ENCODE data around the gene KCTD19. TPM values are rescaled to one million over a fixed set of nuclear protein-coding genes. Genes with fewer than 3 reads are reported as not detected.

The KCTD19 gene
- 0.09 to 0.34 TPM (median 0.19 TPM) in 5 replicates for total RNA-seq (2022; extraction: Qiagen RNA extraction)

DNA sequence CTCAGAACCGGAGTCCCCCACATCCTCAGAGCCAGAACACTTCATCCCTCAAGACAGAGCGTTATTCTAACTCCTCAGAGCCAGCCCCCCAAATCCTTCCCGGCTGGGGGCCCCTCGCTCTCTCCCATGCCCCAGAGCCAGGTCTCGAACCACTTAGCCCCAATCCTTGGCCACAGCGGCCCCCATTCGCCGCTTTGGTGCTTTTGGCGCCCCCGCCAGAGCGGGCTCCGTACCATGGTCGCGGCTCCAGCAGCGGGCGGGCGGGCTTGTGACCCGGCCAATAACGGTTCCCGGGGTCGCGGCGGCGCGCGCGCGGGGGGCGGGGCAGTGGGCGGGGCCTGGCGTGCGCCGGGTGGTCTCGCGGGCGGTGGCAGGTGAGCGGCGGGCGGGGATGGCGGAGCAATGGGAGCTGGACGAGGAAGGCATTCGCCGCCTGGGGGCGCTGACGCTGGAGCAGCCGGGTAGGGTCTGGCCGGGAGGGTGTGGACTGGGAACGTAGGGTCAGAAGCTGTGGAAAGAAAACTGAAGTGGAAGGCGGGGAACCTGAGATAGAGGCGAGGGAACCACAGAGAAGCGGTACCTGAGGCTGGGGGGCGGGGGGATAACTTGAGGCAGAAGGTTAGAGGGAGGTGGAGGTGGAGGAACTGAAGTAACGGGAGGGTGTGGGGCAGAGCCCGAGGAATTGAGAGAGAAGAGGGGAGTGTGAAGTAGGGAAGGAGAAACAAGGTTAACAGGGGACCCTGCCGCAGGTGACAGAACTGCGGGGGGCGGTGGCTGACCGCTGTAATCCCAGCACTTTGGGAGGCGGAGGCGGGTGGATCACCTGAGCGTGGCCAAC lies at the start of gene KCTD19, which contains the start of gene LRRC36:
Gene KCTD19 (minus strand): TSS at position 270 of the 838 bp plus-strand sequence. CDS start 34 bp downstream, at position 236.
Gene LRRC36 (plus strand): TSS at position 344 of the 838 bp plus-strand sequence. CDS start 48 bp downstream, at position 392.

GRCh38 chr16:67279296-67280089 lies 47.0 kb downstream of the KCTD19 start, which contains the start of gene PLEKHG4:
TSS of gene PLEKHG4 (plus strand) at chr16:67279532. CDS start at chr16:67280045, 513 bp downstream.

DNA sequence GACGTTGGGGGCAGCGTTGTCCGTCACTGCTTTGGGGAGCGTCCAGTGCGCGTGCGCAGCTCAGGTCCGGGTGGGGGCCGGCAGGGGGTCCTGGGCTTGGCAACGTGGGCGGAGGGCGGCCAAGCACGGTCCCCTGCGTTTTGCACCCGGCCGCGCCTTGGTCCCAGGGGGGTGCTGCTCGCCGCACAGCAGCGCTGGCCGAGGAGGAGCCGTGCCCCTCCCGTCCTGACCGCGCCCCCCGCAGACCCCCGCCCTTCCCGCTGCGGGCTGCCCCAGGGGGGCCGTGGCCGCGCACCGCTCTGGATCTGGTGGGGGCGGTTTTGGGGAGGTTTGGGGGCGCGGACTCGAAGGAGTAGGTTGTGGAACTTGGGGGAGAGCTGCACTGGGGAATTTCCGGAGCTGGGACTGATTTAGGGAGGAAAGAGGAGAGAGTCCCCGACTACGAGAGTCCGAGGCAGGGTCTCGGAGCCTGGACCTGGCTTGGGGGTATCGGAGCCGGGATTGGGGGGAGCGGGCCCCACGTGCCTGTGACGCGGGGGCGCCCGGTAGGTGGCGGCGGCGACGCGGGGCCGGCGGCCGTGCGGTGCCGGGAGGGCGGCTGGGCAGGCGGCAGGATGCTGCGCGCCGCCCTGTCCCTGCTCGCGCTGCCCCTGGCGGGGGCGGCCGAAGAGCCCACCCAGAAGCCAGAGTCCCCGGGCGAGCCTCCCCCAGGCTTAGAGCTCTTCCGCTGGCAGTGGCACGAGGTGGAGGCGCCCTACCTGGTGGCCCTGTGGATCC lies 78.0 kb downstream of the KCTD19 start, which contains the start of gene SLC9A5:
Gene SLC9A5 (plus strand): TSS at position 579 of the 777 bp plus-strand sequence. CDS start 36 bp downstream, at position 615.

DNA sequence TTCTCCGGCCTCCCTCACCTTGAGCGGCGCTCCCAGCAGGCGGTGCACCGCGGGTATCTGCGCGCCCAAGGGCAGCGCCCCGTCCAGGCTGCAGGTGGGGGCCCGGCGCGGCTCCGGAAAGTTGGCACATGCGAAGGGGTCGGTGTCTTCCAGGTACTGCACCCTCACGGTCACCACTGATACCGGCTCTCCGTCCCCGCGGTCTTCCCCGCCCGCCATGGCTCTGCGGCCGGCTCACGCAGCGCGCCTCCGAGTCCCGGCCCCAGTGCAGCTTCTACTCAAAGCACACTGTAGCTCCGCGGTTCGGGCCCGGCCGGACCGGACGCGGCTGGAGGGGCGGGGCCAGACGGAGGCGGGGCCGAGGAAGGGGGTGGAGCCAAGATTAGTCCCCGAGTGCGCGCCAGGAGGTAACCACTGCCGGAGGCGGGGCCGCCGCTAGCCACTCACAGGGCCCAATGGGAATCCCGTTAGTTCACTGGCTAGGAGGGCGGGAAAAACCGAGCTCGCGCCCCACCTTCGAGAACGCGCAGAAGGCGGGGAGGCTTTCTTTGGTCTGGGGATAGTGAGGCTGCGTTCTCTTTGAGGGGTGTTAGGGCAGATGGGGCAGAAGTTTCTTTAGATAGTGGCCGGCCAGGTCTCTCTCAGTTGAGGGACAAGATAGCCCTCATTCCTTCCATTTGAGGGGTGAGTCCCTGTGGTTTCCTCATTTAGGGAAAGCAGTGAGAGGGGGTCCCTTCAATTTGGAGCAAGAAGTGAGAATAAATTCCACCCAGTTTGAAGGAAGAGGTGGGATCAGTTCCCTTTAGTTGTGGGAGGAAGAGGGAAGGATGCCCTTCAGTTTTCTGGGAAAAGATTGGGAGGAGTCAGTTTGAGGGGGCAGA lies 79.1 kb downstream of the KCTD19 start, which contains the start of gene FHOD1:
Gene FHOD1 (minus strand): TSS at position 290 of the 881 bp plus-strand sequence. CDS start 71 bp downstream, at position 219.

Other genes with a start within 250 kb of the KCTD19 start
- 23.9 to 26.8 TPM (median 25.0 TPM) in 5 replicates for gene PHAF1, start 216.8 kb downstream of the KCTD19 start, total RNA-seq (2022; extraction: Qiagen RNA extraction)
- gene B3GNT9, start 175.7 kb downstream of the KCTD19 start, total RNA-seq (2022; extraction: Qiagen RNA extraction): 7.2 to 10.2 TPM (median 9.8 TPM) in 5 replicates
- 15.1 to 22.4 TPM (median 21.6 TPM) in 5 replicates for gene TRADD, start 166.8 kb downstream of the KCTD19 start, total RNA-seq (2022; extraction: Qiagen RNA extraction)
- 7.6 to 9.9 TPM (median 8.5 TPM) in 5 replicates for gene FBXL8, start 166.8 kb downstream of the KCTD19 start, total RNA-seq (2022; extraction: Qiagen RNA extraction)
- 8.5 to 17.5 TPM (median 14.0 TPM) in 5 replicates for gene HSF4, start 162.0 kb downstream of the KCTD19 start, total RNA-seq (2022; extraction: Qiagen RNA extraction)
- 87.9 to 116 TPM (median 113 TPM) in 5 replicates for gene NOL3, start 156.2 kb downstream of the KCTD19 start, total RNA-seq (2022; extraction: Qiagen RNA extraction)
- 5.2 to 9.2 TPM (median 6.3 TPM) in 5 replicates for gene MATCAP1, start 142.8 kb downstream of the KCTD19 start, total RNA-seq (2022; extraction: Qiagen RNA extraction)
- gene EXOC3L1, start 136.6 kb downstream of the KCTD19 start, total RNA-seq (2022; extraction: Qiagen RNA extraction): 0.03 to 0.20 TPM (median 0.16 TPM) in 4 of 5 replicates, not detected in the other
- gene E2F4, start 134.6 kb downstream of the KCTD19 start, total RNA-seq (2022; extraction: Qiagen RNA extraction): 85.7 to 108 TPM (median 104 TPM) in 5 replicates
- gene ELMO3, start 127.6 kb downstream of the KCTD19 start, total RNA-seq (2022; extraction: Qiagen RNA extraction): 0.80 to 1.7 TPM (median 1.5 TPM) in 5 replicates
- 86.6 to 99.5 TPM (median 95.4 TPM) in 5 replicates for gene TMEM208, start 99.6 kb downstream of the KCTD19 start, total RNA-seq (2022; extraction: Qiagen RNA extraction)
- 35.1 to 58.4 TPM (median 51.7 TPM) in 5 replicates for gene FHOD1, start 79.3 kb downstream of the KCTD19 start, total RNA-seq (2022; extraction: Qiagen RNA extraction)
- 1.0 to 1.8 TPM (median 1.4 TPM) in 5 replicates for gene SLC9A5, start 77.8 kb downstream of the KCTD19 start, total RNA-seq (2022; extraction: Qiagen RNA extraction)
- gene PLEKHG4, start 47.2 kb downstream of the KCTD19 start, total RNA-seq (2022; extraction: Qiagen RNA extraction): 12.1 to 14.0 TPM (median 13.6 TPM) in 5 replicates
- 0.06 to 0.08 TPM (median 0.07 TPM) in 4 of 5 replicates, not detected in the other for gene LRRC36, start 74 bp upstream of the KCTD19 start, total RNA-seq (2022; extraction: Qiagen RNA extraction)
- gene TPPP3, start 66.8 kb upstream of the KCTD19 start, total RNA-seq (2022; extraction: Qiagen RNA extraction): 8.4 to 16.1 TPM (median 13.5 TPM) in 5 replicates
- gene ZDHHC1, start 89.7 kb upstream of the KCTD19 start, total RNA-seq (2022; extraction: Qiagen RNA extraction): 4.2 to 7.1 TPM (median 6.6 TPM) in 5 replicates
- 2.1 to 2.7 TPM (median 2.1 TPM) in 5 replicates for gene HSD11B2, start 104.4 kb upstream of the KCTD19 start, total RNA-seq (2022; extraction: Qiagen RNA extraction)
- 106 to 121 TPM (median 117 TPM) in 5 replicates for gene ATP6V0D1, start 154.4 kb upstream of the KCTD19 start, total RNA-seq (2022; extraction: Qiagen RNA extraction)
- 0.17 TPM in 1 of 5 replicates, not detected in the others for gene AGRP, start 156.8 kb upstream of the KCTD19 start, total RNA-seq (2022; extraction: Qiagen RNA extraction)
- gene RIPOR1, start 202.1 kb upstream of the KCTD19 start, total RNA-seq (2022; extraction: Qiagen RNA extraction): 38.1 to 46.7 TPM (median 43.1 TPM) in 5 replicates
- gene CTCF, start 235.8 kb upstream of the KCTD19 start, total RNA-seq (2022; extraction: Qiagen RNA extraction): 32.3 to 36.0 TPM (median 33.3 TPM) in 5 replicates

All from A549 treated with AZD2906 at 1 μM for 4 hours (cell line).